MG63 (cell line): Measurements from ENCODE around the gene CARD11. TPM values are rescaled to one million over a fixed set of nuclear protein-coding genes. Genes with fewer than 3 reads are reported as not detected.

Source experiments
- DNase-seq: peaks from one replicate; pipeline ENCODE4 v3.0.0-alpha.2; 2020
- H3K27me3 ChIP-seq: fragments of 250-450 bp; sonication (Bioruptor Pico); 2 replicates; pipeline ENCODE4 v1.5.1; 2020; ENCODE audit warnings: mild to moderate bottlenecking, moderate library complexity
- H3K36me3 ChIP-seq: fragments of 250-450 bp; sonication (Bioruptor Pico); 2 replicates; pipeline ENCODE4 v1.5.1; 2020; ENCODE audit warnings: mild to moderate bottlenecking, moderate library complexity
- H3K4me3 ChIP-seq: fragments of 250-450 bp; sonication (Bioruptor Pico); 2 replicates; pipeline ENCODE4 v1.5.1; 2020; ENCODE audit warnings: mild to moderate bottlenecking, moderate library complexity
- H3K9me3 ChIP-seq: fragments of 250-450 bp; sonication (Bioruptor Pico); 2 replicates; pipeline ENCODE4 v1.5.1; 2020; ENCODE audit warnings: mild to moderate bottlenecking, moderate library complexity
- total RNA-seq: library from RNA; depleted of rRNA; stranded (reverse); fragments of >200 nt; shearing (Covaris generic); gene quantifications from 2 replicates; pipeline ENCODE4 v1.2.3, GENCODE V29; 2014; ENCODE audit warnings: low replicate concordance

CARD11 gene
- total RNA-seq, 1 experiment from 2014 or later: not detected

DNA sequence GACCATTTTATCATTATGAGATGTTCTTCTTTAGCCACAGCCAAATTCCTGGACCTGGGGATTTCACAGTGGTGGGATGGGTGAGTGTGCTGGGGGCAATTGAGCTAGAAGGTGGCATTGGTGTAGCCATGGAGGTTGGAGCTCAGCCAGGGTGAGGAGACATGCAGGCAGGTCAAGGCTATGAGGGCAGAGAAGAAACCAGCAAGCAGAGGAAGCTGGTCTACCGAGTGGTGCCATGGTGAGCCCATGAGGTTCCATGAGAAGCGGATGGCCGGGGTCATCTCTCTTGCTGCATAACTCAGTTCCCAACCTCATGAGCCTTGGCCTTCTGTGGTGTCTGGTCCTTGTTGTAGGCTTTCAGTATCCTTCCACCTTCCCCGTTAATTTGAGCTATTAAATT lies 91.4 kb downstream of the CARD11 start:
- Histone ChIP-seq H3K27me3 (no peaks in the 10 kb centered on the region; the same call in 1 of the 2 replicates), H3K9me3 (no peaks in the 10 kb centered on the region), H3K4me3 (no peak overlapping the region), H3K36me3 (no peaks in the 10 kb centered on the region)
- DNase-seq: no peak

DNA sequence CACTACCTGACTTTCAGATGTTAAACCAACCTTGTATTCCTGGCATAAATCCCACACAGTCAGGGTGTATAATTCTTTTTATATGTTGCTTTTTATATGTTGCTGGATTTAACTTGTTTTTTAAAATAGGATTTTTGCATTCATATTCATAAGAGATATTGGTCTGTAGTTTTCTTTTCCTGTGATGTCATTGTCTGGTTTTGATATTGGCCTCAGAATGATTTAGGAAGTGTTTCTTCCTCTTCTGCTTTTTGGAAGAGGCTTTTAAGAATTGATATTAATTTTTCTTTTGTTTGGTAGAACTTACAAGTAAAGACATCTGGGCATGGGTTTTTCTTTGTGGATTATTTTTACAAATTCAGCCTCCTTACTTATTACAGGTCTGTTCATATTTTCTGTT lies 93.1 kb downstream of the CARD11 start:
- H3K9me3 ChIP-seq: no peaks in the 10 kb centered on the region
- no peaks in the 10 kb centered on the region; the same call in 1 of the 2 replicates for H3K27me3 ChIP-seq
- H3K36me3 ChIP-seq: no peaks in the 10 kb centered on the region
- no peak for DNase-seq
- H3K4me3 ChIP-seq: no peak overlapping the region

DNA sequence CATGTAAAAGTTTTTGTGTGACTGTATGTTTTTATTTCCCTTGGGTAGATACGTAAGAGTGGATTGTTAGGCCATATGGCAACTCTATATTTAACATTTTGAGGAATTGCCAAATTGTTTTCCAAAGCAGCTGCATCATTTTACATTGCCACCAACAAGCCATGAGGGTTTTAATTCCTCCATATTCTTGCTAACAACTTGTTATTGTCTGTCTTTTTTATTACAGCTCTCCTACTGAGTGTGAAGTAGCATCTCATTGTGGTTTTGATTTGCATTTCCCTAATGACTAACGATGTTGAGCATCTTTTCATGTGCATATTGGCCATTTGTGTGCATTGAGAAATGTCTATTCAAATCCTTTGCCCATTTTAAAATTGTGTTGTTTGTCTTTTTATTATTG lies 94.9 kb downstream of the CARD11 start:
- Histone ChIP-seq H3K36me3 (no peaks in the 10 kb centered on the region), H3K27me3 (no peaks in the 10 kb centered on the region; the same call in 1 of the 2 replicates), H3K4me3 (no peak overlapping the region), H3K9me3 (no peaks in the 10 kb centered on the region)
- DNase-seq: no peak

DNA sequence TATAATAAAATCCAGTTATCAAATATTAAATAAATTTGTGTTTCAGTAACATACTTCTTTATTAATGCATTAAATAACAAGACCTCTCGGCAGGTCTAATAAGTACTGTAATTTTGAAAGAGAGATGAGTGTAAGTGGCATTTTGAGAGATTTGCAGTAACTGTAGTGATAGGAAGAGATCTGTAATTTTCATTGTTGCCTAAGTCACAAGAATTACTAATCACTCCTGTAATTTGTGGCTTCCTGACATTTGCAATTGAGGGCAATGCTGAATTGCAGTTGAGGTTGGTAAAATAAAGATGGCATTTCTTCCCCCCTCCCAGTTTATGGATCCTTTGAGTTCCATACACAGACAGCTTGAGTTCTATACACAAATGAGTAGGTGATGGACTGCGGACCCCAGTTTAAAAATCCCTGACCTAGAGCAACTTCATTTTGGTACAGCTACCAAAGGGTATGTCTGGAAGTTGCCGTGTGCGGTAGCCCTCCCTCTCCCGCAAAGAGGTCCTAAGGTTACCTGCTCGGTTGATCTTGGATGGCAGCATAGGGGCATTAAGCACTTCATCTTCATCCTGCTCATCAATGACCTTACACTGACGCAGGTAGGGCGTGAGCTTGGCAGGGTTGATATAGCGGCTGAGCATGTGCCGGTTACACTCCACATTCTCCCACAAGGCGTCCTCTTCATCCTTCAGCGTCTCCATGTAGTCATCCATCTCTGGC lies 96.4 kb downstream of the CARD11 start:
- Histone ChIP-seq H3K27me3 (no peaks in the 10 kb centered on the region; the same call in 1 of the 2 replicates), H3K4me3 (no peak overlapping the region), H3K9me3 (no peaks in the 10 kb centered on the region), H3K36me3 (no peaks in the 10 kb centered on the region)
- DNase-seq: no peak

DNA sequence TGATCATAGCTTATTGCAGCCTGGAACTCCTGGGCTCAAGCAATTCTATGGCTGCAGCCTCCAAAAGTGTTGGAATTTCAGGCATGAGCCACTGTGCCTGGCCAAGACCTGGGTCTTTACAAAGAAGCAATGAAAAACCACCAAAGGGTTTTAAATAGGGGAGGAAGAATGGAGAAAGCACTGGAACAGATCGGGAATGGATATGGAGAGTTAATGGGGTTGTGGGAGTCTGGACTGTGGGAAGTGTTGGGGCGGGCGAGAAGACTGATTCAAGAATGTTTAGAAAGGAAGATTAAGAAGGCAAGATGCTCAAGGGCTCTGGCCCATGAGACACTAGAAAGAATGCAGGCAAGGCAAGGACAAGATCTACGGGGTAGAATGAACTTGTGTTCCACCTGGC lies 98.5 kb downstream of the CARD11 start:
- Histone ChIP-seq H3K36me3 (no peaks in the 10 kb centered on the region), H3K27me3 (peaks cover 13% of the 10 kb centered on the region), H3K9me3 (no peaks in the 10 kb centered on the region), H3K4me3 (no peak overlapping the region)
- no peak for DNase-seq

DNA sequence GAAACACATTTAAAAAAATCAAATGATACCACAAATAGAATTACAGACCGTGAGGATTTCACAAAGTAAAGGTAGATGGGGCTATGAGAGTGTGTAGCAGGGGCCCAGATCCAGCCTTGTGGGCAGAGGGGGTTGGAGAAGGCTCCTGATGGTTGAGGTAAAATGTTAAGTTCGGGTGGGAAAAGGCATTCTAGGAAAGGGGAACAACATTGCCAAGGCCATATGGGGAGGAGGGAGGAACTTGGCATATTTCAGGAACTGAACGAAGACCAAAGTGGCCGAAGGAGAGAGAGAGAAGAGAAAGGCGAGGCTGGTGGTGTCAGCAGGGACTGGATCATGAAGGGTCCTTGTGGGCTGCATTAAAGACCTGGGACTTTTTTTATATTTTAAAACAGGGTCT lies 98.9 kb downstream of the CARD11 start:
- no peaks in the 10 kb centered on the region for H3K9me3 ChIP-seq
- peaks cover 16% of the 10 kb centered on the region for H3K27me3 ChIP-seq
- DNase-seq: no peak
- no peak overlapping the region for H3K4me3 ChIP-seq
- no peaks in the 10 kb centered on the region for H3K36me3 ChIP-seq

DNA sequence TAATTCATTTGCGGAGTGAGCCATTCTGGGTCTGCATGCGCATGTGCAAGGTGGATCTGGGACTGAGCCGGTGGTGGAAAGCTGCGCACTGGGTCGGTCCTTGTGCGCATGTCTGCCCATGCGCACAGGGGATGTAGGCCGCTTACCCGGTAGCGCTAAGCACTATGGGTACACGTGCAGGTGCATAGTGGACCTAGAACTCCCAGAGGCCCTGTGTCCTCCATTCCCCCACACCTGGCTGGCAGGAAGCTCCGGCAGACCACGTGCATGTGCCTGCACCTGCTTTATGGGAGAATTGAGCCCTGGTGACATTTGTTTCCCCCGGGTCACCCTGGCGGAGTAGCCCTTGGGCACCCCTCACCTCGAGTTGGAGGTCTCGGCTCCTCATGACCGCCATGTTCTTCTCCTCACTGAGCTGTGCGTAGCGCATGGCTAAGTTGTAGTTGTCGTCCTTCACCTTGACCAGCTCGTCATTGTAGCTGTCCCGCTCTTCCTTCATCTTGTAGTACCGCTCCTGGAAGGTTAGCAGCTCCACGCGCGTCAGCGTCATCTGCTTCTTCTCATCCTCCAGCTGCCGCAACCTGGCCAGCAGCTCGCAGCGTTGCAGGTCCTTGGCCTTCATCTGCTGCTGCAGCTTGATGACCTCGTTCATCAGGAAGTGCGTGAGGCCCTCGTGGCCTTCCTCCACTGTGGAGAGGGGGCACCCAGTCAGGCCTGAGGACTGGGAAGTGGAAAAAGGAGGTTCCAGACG lies 99.6 kb downstream of the CARD11 start:
- no peak overlapping the region for H3K4me3 ChIP-seq
- peaks cover 16% of the 10 kb centered on the region for H3K27me3 ChIP-seq
- no peaks in the 10 kb centered on the region for H3K36me3 ChIP-seq
- no peaks in the 10 kb centered on the region for H3K9me3 ChIP-seq
- DNase-seq: no peak

DNA sequence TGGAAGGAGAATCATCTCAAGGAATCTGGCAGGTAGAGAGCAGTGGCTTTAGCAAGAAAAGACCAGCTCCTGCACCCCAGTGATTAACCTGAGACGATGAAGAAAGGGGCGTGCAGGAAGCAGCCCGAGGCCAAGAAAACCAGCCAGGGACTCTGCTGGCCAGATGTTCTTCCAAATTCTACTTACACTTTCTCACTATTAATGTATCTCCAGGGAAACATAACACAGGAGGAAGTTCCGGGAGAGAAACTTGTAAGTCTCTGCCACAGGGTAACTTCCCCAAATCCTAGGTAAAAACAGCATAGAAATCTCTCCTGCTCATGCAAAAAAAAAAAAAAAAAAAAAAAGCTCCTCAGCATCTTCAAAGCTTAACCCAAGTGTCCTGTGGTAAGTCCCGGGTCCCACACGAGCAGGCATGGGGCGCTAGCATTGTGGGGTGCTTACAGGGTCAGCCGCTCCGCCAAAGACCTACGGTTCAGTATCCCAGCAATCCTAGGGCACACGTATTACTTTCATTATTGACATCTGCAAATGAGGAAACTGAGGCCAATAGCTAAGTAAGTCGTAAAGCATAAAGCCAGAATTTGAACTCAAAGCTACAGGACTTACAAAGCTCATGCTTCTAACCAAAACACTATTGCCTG lies 102.3 kb downstream of the CARD11 start:
- no peak for DNase-seq
- Histone ChIP-seq H3K4me3 (no peak overlapping the region), H3K9me3 (no peaks in the 10 kb centered on the region), H3K36me3 (no peaks in the 10 kb centered on the region), H3K27me3 (peaks cover 16% of the 10 kb centered on the region)

DNA sequence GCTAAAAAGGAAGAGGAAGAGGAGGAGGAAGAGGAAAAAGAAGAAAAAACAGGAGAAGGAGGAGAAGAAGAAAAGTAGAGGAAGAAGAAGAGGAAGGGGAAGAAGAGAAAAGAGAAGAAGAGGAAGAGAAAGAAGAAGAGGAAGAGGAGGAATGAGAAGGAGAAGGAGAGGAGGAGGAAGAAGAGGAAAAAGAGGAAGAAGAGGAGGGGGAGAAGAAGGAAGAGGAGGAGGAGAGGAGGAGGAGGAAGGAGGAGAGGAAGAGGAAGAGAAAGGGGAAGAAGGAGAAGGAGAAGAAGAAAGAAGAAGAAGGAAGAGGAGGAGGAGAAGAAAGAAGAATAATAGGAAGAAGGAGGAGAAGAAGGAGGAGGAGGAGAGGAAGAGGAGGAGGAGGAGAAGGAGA lies 103.2 kb downstream of the CARD11 start:
- peaks cover 16% of the 10 kb centered on the region for H3K27me3 ChIP-seq
- no peaks in the 10 kb centered on the region for H3K36me3 ChIP-seq
- H3K9me3 ChIP-seq: no peaks in the 10 kb centered on the region
- no peak for DNase-seq
- no peak overlapping the region for H3K4me3 ChIP-seq

DNA sequence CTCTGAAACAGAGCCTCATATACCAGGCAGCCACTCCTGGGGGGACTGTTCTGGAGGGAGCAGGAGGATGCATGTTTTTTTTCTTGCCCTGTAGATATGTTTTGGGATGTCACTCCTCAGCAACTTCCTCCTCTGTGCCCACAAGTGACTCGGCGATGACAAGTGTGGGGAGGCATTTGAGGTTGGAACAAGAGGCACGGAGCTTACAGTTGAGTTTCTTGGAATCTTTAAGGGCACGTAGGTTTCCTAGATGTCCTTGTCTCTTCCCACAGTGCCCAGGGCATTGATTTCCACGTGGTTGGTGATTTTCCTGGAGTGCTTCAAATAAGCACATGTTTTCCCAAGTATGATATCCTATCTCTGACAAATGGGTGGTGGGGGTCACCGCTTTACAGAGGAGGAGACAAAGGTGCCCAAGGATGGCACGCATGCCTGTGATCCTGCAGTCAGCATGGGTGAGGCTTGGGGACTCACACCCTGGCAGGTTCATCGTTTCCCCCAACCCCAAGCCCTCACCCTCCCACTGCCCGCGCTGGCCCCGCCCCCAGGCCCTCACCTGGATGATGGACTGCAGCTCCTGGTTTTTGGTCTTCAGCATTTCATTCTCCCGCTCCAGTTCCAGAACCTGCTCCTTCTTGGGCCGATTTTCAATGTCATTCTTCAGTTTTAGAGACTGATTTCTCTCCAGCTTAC lies 104.3 kb downstream of the CARD11 start:
- Histone ChIP-seq H3K4me3 (no peak overlapping the region), H3K36me3 (no peaks in the 10 kb centered on the region), H3K9me3 (no peaks in the 10 kb centered on the region), H3K27me3 (peaks cover 16% of the 10 kb centered on the region)
- DNase-seq: peak; percentile 25

DNA sequence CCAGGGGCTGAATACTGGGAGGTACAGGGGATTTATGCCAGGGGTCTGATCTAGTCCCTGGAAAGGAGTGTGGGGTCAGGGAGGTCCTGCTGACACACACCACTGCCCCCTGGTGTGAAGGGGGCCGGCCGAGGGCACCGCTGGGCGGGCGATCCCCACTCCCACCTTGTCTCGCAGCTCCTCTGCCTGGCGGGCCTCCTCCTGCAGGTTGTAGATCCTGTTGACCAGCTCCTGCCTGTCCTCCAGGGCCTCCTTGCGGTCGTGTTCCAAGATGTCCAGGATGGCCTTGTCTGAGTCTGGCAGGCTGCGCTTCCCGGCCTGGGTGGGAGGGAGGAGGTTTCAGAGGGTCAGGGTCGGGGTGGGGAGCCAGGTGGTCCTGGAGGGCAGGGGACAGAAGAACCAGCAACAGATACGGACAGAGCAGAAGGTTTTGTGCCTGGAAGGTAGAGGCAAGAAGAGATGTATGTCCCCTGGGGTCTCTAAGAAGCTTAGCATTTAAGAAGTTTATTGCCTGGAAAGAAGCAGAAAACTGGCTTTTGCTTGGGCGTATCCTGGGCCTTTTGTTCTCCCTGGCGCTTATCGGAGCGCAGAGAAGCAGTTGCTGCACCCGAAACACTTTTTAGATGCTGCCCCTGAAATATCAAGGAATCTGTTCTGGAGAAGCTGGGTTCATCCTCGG lies 105.0 kb downstream of the CARD11 start:
- no peak for DNase-seq
- no peak overlapping the region for H3K4me3 ChIP-seq
- H3K27me3 ChIP-seq: peaks cover 16% of the 10 kb centered on the region
- no peaks in the 10 kb centered on the region for H3K36me3 ChIP-seq
- H3K9me3 ChIP-seq: no peaks in the 10 kb centered on the region

DNA sequence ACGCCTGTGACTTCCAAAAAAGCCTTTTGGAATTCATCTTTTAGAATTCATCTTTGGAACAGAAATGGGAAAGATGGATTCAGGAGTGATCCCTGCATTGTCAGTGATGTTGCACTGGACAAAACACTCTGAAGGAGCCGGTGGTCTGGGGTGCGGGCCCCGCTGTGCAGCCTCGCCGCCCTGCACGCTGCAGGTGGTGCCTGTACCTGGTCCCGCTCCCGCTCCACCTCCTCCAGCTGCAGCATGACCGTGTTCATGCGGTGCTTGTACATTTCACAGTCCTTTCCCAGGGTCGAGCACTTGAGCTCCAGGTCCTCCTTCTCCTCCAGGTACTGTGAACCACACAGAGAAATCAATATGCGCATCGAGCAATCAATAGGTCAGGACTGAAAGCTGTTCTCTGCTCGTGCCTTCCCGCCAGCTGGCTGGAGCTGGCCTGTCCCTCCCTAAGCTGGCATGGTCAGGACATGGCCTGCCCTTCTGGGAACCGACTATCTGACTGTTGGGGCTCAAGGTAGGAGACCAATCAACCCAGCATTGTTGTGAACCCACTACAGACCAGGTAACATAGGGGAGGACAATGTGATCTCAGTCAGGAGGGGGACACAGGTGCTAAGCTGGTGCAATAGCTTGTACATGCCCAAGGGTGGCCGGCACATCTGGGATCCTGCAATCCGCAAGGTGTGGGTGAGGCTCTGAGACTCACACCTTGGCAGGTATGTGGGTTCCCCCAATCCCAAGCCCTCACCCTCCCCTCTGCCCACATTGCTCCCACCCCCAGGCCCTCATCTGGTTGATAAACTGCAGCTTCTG lies 105.8 kb downstream of the CARD11 start:
- Histone ChIP-seq H3K36me3 (no peaks in the 10 kb centered on the region), H3K4me3 (no peak overlapping the region), H3K9me3 (no peaks in the 10 kb centered on the region), H3K27me3 (peaks cover 16% of the 10 kb centered on the region)
- DNase-seq: no peak

DNA sequence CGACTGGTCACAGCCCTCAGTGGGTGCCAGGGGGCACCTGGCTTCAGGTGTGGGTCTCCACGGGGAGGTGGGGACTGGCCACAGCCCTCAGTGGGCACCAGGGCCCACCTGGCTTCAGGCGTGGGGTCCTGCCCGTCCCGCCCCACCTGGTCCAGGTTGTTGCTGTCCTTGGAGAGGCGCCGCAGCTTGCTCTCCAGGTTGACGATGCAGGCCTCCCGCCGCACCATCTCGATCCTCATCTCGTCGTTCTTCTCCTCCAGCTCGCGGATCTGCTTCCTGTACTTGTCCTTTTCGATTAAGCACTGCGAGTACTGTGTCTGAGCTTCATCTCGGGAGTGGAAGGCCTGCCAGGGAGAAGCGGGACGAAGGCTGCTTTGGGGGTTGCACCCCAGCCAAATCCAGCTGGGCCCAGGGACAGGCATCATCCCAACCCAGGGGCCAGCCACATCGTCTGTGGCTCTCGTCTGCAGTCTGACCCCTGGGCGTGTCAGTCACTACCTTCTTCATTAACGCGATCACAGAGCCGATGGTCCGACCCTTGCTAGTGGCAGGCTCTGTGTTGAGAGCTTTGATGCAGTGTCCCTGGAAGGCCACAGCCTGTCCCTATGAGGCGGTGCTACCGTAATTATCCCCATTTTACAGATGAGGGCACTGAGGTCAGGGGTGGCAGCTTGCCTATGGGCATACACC lies 106.6 kb downstream of the CARD11 start:
- no peaks in the 10 kb centered on the region for H3K9me3 ChIP-seq

DNA sequence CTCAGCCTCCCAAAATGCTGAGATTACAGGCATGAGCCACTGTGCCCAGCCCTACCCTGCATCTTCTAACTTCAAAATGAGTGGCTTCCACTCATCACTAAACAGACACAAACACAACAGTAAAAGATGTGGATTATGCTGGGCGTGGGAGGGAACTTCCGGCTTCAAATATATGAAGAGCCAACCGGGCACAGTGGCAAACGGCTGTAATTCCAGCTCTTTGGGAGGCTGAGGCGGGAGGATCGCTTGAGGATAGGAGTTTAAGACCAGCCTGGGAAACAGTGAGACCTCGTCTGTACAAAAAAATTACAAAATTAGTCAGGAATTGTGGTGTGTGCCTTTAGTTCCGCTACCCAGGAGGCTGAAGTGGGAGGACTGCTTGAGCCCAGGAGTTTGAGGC lies 107.4 kb downstream of the CARD11 start:
- Histone ChIP-seq H3K4me3 (no peak overlapping the region), H3K9me3 (no peaks in the 10 kb centered on the region), H3K27me3 (peaks cover 12% of the 10 kb centered on the region; the same call in 1 of the 2 replicates), H3K36me3 (no peaks in the 10 kb centered on the region)
- DNase-seq: no peak

More for the DNA sequence above, 106.6 kb downstream of the CARD11 start:
- Histone ChIP-seq H3K36me3 (no peaks in the 10 kb centered on the region), H3K27me3 (peaks cover 16% of the 10 kb centered on the region), H3K4me3 (no peak overlapping the region)
- no peak for DNase-seq

DNA sequence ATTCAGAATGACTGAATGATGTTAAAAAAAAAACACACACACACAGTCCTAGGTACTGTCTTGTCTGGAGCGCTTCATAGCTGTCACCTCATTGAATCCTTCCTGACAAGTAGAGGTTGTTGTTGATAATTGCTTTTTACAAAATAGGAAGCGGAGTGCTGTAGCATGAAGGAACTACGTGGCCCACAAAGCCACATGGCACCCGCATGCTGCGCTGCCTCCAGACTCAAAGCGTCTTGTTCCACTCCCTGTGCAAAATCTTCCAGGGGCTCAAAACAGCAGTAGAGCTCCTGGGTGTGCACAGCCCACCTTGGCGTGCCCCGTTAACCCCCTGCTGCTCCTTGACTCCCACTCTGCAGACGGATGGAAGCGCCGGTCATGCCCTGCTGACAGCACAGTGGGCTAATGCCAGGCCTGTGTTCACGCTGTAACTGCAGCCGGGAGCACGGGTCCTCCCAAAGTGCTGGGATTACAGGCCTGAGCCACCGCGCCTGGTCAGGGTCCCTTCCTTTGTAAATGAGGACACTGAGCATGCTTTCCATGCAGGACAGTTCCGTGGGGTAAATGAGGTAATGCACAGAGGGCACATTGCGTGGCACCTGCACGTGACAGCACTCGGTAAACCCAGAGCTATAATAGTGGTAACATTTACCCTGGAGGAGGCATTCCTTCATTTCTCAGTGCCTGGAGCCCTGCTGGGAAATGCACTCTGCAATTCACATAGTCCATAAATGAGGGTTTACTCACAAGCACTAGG lies 108.5 kb downstream of the CARD11 start:
- no peaks in the 10 kb centered on the region for H3K36me3 ChIP-seq
- no peak for DNase-seq
- no peak overlapping the region for H3K4me3 ChIP-seq
- H3K27me3 ChIP-seq: peaks cover 3% of the 10 kb centered on the region; the same call in 1 of the 2 replicates
- no peaks in the 10 kb centered on the region for H3K9me3 ChIP-seq
